HCT116 (cell line): Measurements from ENCODE around the gene NLGN4Y.

Experiments used
- CEBPB ChIP-seq: IDR thresholded peaks from 2 replicates; pipeline ENCODE4 v1.6.1; 2012; ENCODE audit warnings: low read depth
- CTCF ChIP-seq, 3 experiments: fragments of 200-600 bp in 1 of 3; sonication (generic) in 1 of 3; IDR thresholded peaks in 2 of 3; conservative IDR thresholded peaks in 1 of 3; 2 replicates each; pipeline ENCODE4 v1.5.1; 2012 to 2017; ENCODE audit warnings: low read depth in 2 of 3, low read length in 2 of 3, antibody characterized with exemption in 1 of 3, borderline replicate concordance in 1 of 3, control low read depth in 1 of 3, mild to moderate bottlenecking in 1 of 3, mixed read lengths in 1 of 3, mixed run types in 1 of 3, moderate library complexity in 1 of 3; ENCODE audit not compliant: insufficient read depth in 1 of 3
- ELF1 ChIP-seq: IDR thresholded peaks from 2 replicates; pipeline ENCODE4 v1.6.1; 2012; ENCODE audit warnings: low read depth, borderline replicate concordance
- EZH2 ChIP-seq: fragments of 200-600 bp; sonication (generic); IDR thresholded peaks from 2 replicates; pipeline ENCODE4 v1.6.1; 2017; ENCODE audit warnings: antibody characterized with exemption, mixed run types
- EZH2phosphoT487 ChIP-seq: fragments of 200-600 bp; IDR thresholded peaks from 2 replicates; pipeline ENCODE4 v1.6.1; 2018; ENCODE audit warnings: antibody characterized with exemption, borderline replicate concordance
- POLR2A ChIP-seq: IDR thresholded peaks from 2 replicates; pipeline ENCODE4 v1.7.0; 2011; ENCODE audit warnings: borderline replicate concordance; ENCODE audit not compliant: insufficient read depth, insufficient read length; ENCODE audit errors: extremely low read depth
- POLR2AphosphoS5 ChIP-seq: IDR thresholded peaks from 2 replicates; pipeline ENCODE4 v1.6.1; 2011; ENCODE audit warnings: mild to moderate bottlenecking, low read depth, low read length, moderate library complexity
- SP1 ChIP-seq: IDR thresholded peaks from 2 replicates; pipeline ENCODE4 v1.6.1; 2012; ENCODE audit warnings: low read depth
- SRF ChIP-seq: IDR thresholded peaks from 2 replicates; pipeline ENCODE4 v1.6.1; 2012; ENCODE audit warnings: low read depth

- no peak for TF ChIP-seq POLR2AphosphoS5
- no peak for TF ChIP-seq EZH2phosphoT487
- no peak for TF ChIP-seq EZH2
- TF ChIP-seq SRF, result no peak
- no peak for TF ChIP-seq CTCF (IDR thresholded peaks at IDR 0.05 in 2 of 3, conservative IDR thresholded peaks at IDR 0.05 in 1 of 3; ENCODE audit: borderline replicate concordance in 1 of 3, insufficient read depth in 1 of 3, low read depth in 2 of 3, low read length in 2 of 3)
- TF ChIP-seq CEBPB, result no peak
- TF ChIP-seq POLR2A, result no peak
- no peak for TF ChIP-seq ELF1
- no peak for TF ChIP-seq SP1
Measured at GRCh38 chrY:14490226-14490625, 34.1 kb upstream of the NLGN4Y start.
